EL (cell line): Measurements from ENCODE around the gene SLCO3A1.

Source experiments
- DNase-seq: peaks from one replicate; pipeline ENCODE4 v3.0.0-alpha.2; 2016

Gene SLCO3A1

DNA sequence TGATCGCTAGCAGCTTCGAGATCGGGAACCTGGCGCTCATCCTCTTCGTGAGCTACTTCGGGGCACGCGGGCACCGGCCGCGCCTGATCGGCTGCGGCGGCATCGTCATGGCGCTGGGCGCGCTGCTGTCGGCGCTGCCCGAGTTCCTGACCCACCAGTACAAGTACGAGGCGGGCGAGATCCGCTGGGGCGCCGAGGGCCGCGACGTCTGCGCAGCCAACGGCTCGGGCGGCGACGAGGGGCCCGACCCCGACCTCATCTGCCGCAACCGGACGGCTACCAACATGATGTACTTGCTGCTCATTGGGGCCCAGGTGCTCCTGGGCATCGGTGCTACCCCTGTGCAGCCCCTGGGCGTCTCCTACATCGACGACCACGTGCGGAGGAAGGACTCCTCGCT lies 62.5 kb downstream of the SLCO3A1 start:
- DNase-seq: no peak

DNA sequence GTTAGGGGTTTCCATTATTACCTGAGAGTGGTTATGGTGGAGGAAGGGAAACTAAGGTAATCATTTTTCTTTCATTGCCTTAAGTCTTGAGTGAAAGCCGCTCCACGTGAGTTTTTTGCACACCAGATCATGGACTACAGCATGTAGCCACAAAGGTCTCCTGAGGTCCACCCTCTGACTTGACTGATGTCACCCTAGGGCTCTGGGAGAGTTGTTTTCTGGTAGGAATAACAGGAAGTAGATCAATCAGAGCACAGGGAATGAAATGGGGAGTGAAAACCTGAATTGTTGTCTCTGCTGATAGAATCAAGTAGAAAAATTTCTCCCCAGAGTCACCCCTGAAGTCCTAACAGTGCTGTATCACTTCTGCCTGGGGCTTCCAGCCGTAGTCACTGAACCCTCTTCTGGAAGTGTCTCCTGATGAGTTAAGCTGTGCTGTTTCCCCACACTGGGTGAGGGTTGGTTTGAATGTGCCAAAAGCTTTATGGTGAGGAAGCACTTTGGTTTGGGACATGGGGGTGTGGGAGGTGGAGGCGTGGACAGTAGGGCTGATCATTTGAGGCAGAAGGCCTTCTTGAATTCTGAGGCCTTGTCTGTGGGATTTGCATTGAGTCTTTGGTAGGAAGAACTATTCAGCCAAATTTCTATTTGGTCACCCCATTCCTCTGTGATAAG lies 64.3 kb downstream of the SLCO3A1 start:
- no peak for DNase-seq

- no peak for DNase-seq
Measured at GRCh38 chr15:91919014-91919534, 65.6 kb downstream of the SLCO3A1 start.

GRCh38 chr15:91921188-91921842 lies 67.8 kb downstream of the SLCO3A1 start:
- DNase-seq: no peak

DNA sequence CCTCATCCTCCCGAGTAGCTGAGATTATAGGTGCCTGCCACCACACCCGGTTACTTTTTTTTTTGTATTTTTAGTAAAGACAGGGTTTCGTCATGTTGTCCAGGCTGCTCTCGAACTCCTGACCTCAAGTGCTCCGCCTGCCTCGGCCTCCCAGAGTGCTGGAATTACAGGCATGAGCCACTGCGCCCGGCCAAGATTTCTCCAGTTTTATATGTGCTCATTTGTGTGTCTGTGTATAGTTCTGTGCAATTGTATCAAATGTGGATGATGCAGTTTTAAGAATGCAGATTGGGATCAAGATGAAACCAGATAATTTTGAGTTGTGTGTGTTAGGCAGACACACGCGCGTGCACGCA lies 68.3 kb downstream of the SLCO3A1 start:
- DNase-seq: no peak

DNA sequence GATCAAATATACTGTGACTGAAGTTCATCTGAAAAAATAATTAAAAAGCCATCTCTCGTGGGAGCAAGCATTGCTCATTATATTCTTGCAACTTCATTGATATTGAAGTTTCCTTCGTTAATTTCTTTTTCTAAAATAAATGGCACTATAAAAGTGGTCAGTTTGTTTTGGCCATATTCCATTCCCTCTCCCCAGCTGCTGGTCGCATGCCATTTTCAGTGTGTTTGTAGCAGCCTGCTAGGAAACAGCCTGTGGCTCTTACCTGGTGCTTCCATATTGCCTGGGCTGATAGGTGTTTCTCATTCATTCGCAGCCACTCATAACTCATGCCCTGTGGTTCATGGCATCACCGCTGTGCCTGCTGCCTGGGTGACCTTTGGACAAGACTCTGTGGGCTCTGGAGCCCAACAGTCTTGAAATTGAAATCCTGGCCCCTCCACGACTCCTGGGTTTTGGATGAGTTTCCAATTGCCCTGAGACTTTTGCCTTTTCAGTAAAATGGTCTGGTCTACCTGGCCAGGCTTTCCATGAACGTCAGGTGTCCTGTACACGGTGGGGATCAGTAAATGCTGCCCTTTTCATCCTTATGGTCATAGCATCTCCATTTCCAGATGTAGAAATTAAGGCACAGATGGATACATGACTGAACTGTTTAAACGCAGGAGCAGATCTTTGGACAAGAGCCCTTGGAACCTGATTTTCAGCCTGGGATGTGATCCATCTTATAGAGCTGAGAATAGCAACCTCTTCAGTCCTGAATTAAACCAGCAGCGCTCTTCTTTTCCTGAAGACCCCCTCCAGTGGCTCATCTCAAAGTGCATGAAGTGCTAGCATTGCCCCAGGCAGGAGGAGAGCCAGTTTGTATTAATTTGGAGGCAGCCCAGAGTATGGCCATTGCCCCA lies 69.4 kb downstream of the SLCO3A1 start:
- DNase-seq: no peak

DNA sequence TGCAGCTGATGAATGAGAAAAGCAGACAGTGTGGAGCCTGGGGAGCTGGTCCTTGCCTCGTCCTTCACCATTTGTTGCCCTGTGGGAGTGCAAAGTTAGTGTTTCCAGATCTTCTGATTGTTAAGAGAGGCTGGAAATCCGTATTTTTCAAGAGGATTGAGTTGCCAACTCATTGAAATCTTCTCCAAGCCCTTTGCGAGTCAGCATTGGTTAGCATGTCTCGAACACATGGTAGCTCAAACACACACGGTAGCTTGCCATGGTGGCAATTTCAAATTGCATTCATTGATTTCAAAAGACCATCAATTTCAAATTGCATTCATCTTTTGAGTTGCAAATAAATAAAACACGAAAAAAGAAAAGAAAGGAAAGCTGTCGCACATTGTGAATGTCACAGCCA lies 70.7 kb downstream of the SLCO3A1 start:
- no peak for DNase-seq

- DNase-seq: no peak
Measured at GRCh38 chr15:91924837-91925495, 71.5 kb downstream of the SLCO3A1 start.

DNA sequence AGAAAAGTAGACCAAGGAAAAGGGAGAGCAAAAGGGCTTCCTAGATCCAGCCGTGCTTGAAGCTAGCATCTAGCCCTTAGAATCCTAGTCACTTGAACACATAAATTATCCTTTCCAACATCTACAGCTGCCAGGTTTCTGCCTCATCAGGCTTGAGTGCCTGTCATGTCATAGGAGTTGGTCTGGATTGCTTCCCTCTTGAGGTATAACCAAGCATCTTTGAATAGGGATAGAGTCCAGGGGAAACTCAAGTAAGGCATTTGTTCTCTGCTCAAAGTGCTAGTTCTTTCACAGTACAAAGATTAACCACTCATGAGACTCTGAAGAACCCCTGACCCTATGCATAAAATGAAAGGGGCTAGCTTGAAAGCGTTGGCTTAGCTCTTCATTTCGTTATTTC lies 72.3 kb downstream of the SLCO3A1 start:
- no peak for DNase-seq

- no peak for DNase-seq
Measured at GRCh38 chr15:91926908-91927270, 73.4 kb downstream of the SLCO3A1 start.

DNA sequence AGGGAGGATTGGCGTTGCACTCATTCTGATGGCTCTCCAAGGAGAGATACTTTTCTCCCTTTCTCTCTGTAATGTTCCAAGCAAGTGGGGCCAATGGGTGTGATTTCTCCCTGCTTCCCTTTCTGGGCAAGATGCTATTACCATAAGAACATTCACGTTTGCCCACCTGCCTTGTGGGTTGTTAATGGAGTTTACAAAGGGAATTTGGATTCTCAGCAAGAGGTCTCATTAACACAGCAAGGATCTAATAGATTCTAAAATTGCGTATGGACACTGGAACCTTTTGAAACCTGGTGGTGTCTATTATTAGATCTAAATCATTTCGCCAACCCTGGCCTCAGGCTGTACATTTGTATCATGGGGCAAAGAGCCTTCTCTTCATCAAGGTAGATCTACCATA lies 74.1 kb downstream of the SLCO3A1 start:
- DNase-seq: no peak

GRCh38 chr15:91928675-91929074 lies 75.2 kb downstream of the SLCO3A1 start:
- DNase-seq: no peak

DNA sequence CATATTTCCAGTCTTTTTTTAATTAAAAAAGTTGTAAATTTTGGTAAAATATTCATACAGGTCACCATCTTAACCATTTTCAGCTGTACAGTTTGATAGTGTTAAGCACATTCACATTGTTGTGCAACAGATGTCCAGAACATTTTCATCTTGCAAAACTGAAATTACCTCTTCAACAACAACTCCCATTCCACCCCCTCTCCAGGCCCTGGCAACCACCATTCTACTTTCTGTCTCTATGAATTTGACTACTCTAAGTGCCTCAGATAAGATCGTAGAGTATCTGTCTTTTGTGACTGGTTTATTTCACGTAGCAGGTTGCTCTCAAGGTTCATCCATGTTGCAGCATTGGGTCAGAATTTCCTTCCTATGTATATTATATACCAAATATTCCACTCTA lies 76.0 kb downstream of the SLCO3A1 start:
- DNase-seq: no peak

- DNase-seq: no peak
Measured at GRCh38 chr15:91930092-91930491, 76.6 kb downstream of the SLCO3A1 start.

GRCh38 chr15:91936182-91936775 lies 82.8 kb downstream of the SLCO3A1 start:
- DNase-seq: no peak

GRCh38 chr15:91936927-91937326 lies 83.4 kb downstream of the SLCO3A1 start:
- DNase-seq: no peak

GRCh38 chr15:91938136-91938535 lies 84.6 kb downstream of the SLCO3A1 start:
- DNase-seq: no peak

DNA sequence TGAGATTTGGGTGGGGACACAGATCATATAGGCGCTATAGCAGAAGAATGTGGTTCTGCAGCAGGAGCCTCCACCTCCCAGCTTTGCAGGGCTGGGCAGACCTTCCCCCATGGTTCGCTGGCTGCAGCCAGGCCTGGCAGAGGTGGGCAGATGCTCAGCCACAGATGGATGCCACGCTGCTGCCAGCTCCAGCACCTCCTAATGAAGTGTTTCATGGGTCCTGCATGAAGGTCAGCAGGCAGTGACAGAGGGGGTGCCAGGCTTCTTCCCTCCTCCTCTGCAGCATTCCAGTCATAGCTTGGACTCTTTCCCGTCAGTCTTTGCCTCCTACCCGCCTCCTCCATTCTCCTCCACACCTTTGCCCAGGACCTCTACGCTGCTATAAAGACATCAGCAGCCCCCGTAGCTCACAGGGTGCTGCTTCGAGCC lies 85.9 kb downstream of the SLCO3A1 start:
- no peak for DNase-seq

DNA sequence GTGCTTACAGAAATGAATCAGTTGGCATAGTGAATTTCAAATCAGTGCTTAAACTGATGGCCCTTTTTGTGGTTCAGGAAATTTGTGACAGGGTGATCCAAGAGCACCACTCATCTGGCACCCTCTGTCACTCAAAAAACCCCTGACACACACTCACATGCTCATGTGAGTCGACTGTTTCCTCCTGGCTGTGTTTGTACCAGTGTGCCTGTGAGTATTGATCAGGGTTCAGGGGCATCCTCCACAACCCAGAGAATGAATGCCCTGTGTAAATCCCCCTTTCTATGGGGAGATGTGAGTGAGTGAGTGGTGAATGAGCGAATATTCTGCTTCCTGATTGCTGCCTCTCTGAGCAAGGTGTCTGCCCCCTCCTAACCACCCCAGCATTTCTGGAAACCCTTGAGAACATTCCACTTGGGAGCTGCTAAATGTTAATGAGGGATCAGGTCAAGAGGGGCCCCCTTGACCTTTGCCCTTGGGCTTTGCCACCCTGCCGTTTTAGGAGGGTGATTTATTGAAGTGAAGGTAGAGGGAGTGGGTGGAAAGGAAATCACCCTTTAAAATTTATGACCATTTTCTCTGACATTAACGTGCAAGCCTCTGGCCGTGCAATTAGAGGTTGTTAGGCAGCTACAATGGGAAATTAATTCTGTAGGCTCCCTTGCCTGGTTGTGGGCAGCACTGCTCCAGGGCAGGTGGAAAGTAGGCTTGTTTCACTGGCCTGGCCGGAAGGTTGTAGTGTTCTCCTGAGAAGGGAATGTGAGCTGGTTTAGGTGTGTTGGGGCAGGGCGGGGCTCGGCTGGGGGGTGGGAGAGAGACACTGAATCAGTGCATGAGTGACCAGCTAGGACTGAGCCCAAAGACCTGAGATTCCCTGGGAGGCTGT lies 87.2 kb downstream of the SLCO3A1 start:
- DNase-seq: no peak

GRCh38 chr15:91941871-91942658 lies 88.6 kb downstream of the SLCO3A1 start:
- DNase-seq: no peak
